NB4 (cell line): ENCODE data around the gene LFNG.

Experiments used
- DNase-seq: peaks from one replicate; pipeline ENCODE4 v3.0.0; 2010; ENCODE audit warnings: low read depth
- H3K4me3 ChIP-seq: one replicate; pipeline ENCODE4 v1.5.1; 2011; ENCODE audit warnings: mild to moderate bottlenecking, low read depth, low read length, moderate library complexity
- CTCF ChIP-seq: IDR thresholded peaks from one replicate; pipeline ENCODE4 v1.5.1; 2012; ENCODE audit warnings: low read depth, low read length
- MAX ChIP-seq: IDR thresholded peaks from 2 replicates; pipeline ENCODE4 v1.6.1; 2011; ENCODE audit warnings: low read depth, low read length
- MYC ChIP-seq: IDR thresholded peaks from 2 replicates; pipeline ENCODE4 v1.6.1; 2011; ENCODE audit warnings: low read depth, low read length
- POLR2A ChIP-seq: IDR thresholded peaks from 2 replicates; pipeline ENCODE4 v1.6.1; 2011; ENCODE audit warnings: mild to moderate bottlenecking; ENCODE audit not compliant: insufficient read length; ENCODE audit errors: extremely low read depth

LFNG gene

GRCh38 chr7:2495418-2496299 is 23.9 kb upstream of the LFNG start:
- no peak overlapping the region for H3K4me3 ChIP-seq
- DNase-seq, result no peak
- TF ChIP-seq MYC (no peak), CTCF (no peak), POLR2A (no peak), MAX (no peak)

GRCh38 chr7:2496375-2496774 is 23.2 kb upstream of the LFNG start:
- H3K4me3 ChIP-seq, result no peak overlapping the region
- TF ChIP-seq MAX (no peak), POLR2A (no peak), MYC (no peak), CTCF (no peak)
- peak; percentile 48 for DNase-seq

- no peak for DNase-seq
- H3K4me3 ChIP-seq, result no peak overlapping the region
- no peak for TF ChIP-seq MYC
- no peak for TF ChIP-seq CTCF
- no peak for TF ChIP-seq POLR2A
- TF ChIP-seq MAX, result no peak
Measured at GRCh38 chr7:2497065-2497464, 22.5 kb upstream of the LFNG start.

GRCh38 chr7:2497500-2498336 is 21.9 kb upstream of the LFNG start:
- DNase-seq, result no peak
- TF ChIP-seq MAX, result no peak
- TF ChIP-seq POLR2A, result no peak
- TF ChIP-seq CTCF, result no peak
- TF ChIP-seq MYC, result no peak
- H3K4me3 ChIP-seq, result no peak overlapping the region

DNA sequence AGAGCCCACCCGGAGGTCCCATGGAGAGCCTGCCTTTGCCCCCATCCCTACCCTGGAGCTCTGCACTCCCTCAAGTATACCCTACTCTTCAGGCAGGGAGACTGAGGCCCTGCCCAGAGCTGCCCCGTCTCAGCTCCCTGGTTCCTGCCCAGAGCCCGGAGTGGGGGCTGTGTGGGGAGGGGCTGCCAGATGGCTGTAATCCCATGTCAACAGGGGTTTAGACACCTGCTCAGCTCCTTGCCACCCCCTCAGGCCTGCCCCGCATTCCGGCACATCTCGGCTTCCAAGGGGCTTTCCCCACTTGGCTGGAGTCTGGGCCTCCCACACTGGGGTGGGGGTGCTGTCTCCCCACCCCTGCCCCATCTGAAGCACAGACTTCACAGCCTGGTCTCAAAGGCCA is 20.9 kb upstream of the LFNG start:
- DNase-seq, result no peak
- no peak overlapping the region for H3K4me3 ChIP-seq
- TF ChIP-seq MAX (no peak), POLR2A (no peak), CTCF (no peak), MYC (no peak)
